Coronary artery (tissue), 2 donors: ENCODE results near the gene USP21.

Source experiments
- DNase-seq: peaks from one replicate; pipeline ENCODE4 v3.0.0-alpha.2; 2017; ENCODE audit warnings: low spot score
- H3K27ac ChIP-seq, 2 donors: fragments of 200-600 bp; sonication (generic); one replicate each; pipeline ENCODE4 v1.5.1; 2016 to 2019
- H3K4me3 ChIP-seq: fragments of 200-600 bp; sonication (generic); 2 replicates; pipeline ENCODE4 v1.5.1; 2016; ENCODE audit warnings: mild to moderate bottlenecking, moderate library complexity
- TF ChIP-seq, protein P1 (sequence below): fragments of 200-600 bp; sonication (generic); IDR thresholded peaks from one replicate; pipeline ENCODE4 v1.5.1; 2019; ENCODE audit warnings: antibody characterized with exemption

The USP21 gene

DNA sequence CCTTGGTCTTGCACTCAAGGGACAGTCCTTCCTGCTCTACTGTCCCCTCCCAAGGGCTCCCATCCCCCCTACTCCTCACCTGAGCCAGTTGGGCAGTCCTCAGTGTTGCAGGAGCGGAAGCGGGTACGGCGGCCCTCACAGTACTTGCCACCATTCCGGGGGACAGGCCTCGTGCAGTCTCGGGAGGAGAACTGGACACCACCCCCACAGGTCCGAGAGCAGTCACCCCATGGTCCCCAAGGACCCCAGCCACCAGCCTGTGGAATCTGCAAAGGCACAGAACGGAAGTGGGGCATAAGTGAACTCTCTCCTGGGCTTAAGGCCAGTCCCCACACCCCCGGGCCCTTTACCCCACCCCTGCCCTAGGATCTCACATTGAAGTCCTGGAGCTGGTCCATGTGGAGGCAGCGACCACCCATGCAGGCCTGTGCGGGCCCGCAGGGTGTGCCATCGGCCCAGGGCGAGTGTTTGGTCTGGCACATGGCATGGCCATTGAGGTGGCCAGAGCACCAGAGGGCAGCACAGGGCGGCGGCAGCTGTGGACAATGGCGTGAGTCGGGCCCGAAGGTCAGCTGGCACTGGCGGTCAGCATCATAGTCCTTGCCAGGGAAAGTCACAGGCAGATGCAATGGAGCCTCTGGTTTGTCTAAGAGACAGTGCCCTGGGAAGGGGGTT is 34.4 kb downstream of the USP21 start:
- DNase-seq: no peak
- Histone ChIP-seq H3K4me3 (peak overlapping the region; percentile 75), H3K27ac (peak overlapping the region; percentile 23 to 70)
- TF ChIP-seq, protein P1, sequence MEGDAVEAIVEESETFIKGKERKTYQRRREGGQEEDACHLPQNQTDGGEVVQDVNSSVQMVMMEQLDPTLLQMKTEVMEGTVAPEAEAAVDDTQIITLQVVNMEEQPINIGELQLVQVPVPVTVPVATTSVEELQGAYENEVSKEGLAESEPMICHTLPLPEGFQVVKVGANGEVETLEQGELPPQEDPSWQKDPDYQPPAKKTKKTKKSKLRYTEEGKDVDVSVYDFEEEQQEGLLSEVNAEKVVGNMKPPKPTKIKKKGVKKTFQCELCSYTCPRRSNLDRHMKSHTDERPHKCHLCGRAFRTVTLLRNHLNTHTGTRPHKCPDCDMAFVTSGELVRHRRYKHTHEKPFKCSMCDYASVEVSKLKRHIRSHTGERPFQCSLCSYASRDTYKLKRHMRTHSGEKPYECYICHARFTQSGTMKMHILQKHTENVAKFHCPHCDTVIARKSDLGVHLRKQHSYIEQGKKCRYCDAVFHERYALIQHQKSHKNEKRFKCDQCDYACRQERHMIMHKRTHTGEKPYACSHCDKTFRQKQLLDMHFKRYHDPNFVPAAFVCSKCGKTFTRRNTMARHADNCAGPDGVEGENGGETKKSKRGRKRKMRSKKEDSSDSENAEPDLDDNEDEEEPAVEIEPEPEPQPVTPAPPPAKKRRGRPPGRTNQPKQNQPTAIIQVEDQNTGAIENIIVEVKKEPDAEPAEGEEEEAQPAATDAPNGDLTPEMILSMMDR: no peak

DNA sequence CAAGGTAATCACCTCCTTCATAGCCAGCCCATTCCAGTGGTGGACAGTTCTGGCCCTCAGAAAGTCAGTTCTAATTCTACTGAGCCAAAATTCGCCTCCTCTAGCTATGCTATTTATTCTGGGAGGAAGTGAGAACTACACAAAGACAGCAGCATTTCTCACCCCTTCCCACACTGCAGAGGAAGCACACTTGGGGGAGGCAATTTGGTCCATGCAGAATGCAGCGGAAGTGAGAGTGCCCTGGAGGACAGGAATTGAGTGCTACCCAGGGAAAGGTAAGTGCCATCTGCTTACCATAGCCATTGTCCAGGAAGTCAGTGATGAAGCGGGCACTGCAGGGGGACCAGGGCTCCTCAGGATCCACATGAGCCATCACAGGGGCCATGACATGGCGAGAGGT is 35.9 kb downstream of the USP21 start:
- Histone ChIP-seq H3K4me3 (peak overlapping the region; percentile 75), H3K27ac (peak overlapping the region in 1 of 2 donors; percentile 98)
- TF ChIP-seq, protein P1: no peak
- no peak for DNase-seq

DNA sequence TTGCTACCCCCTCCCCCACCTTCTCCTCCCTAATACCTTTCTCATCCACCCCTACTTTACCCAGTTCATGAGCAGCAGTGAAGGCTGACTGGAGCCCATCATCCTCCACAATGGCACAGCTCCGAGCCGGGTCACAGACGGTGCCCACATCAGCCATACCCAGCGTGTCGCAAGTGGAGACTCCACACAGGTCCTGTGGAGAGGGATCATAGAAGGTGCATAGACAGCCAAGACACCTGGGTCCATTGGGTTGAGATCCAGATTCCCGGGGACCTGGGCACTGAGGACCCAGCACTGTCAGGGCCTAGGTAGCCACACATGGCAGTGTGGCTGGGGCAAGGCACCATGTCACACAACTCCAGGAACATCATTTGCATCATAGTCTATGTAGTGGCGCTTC is 36.8 kb downstream of the USP21 start:
- peak overlapping the region in 1 of 2 donors; percentile 98 for H3K27ac ChIP-seq
- DNase-seq: no peak
- H3K4me3 ChIP-seq: peak overlapping the region; percentile 75
- TF ChIP-seq, protein P1: no peak

DNA sequence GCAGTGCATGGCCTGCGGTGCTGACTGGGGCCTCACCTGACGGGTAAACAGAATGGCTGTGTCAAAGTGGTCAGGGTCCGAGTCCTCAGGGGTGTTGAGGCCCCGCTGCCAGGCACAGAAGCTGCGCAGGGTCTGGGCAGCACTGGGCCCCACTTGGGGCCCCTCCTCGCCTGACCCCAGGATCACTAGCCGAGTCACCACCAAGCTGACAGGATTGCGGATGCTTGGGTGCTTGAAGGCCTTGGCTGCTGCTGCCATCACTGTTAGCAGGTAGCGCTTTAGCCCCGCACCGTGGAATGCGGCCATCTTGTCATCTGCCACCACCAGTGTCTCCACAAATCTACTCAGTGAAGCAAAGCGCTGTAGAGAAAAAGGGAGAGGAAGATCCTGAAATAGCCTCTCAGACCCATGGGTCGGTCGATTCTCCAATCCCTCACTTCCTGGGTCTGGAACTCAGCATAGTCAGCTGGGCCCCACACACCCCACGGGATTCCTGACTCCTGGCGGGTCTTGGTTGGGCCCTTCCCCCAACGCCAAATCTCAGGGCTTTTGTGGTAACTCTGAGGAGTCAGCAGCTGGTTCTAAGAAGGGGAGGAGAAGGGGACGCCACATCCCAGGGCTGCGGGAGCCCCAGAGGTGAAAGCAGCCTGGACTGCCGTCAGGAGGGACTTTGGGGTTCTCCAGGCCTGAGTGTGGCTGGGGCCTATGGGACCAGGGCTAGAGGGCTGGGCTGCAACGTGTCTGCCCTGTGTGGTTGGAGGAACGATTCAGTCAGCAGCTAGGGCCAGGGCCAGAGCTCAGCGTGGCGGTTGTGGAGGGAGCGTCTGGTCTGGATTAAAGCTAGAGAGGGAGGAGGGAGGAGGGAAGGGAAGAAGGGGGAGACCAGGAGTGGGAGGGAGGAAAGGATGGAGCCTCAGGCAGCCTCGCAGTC is 37.5 kb downstream of the USP21 start:
- TF ChIP-seq, protein P1: no peak
- no peak for DNase-seq
- H3K27ac ChIP-seq: peak overlapping the region; percentile 97 to 98

DNA sequence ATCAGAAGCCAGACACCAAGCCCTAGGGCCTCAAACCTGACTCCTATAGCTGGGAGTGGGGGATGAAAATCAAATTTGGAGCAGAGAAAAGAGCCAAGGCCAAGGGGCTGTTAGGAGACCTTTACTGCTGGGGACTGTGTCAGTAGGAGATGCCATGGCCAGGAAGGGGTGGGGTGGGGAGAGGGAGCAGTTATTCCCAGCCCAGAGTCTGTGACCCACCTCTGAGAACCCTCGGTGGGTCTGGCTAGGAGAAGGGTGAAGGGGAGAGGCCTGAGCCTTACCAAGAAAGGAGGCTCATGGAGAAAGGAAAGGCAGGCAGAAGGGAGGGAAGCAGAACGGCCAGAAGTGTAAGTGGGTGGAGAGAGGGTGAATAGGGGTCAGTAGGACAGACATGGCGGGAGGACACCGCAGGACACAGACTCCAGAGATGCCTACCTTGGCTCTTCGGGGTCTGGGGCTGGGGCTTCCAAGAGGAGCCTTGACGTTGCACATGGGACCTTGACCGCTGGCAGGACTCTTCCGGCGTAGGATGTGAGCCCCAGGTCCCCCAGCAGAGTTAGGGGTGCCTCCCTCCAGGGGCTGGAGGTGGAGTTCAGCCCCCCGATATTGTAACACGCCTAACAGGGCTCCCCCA is 38.4 kb downstream of the USP21 start:
- TF ChIP-seq, protein P1: no peak
- H3K27ac ChIP-seq: peak overlapping the region; percentile 97 to 98
- no peak for DNase-seq
- H3K4me3 ChIP-seq: peak overlapping the region; percentile 75

More for the DNA sequence above, 37.5 kb downstream of the USP21 start:
- H3K4me3 ChIP-seq: peak overlapping the region; percentile 75

DNA sequence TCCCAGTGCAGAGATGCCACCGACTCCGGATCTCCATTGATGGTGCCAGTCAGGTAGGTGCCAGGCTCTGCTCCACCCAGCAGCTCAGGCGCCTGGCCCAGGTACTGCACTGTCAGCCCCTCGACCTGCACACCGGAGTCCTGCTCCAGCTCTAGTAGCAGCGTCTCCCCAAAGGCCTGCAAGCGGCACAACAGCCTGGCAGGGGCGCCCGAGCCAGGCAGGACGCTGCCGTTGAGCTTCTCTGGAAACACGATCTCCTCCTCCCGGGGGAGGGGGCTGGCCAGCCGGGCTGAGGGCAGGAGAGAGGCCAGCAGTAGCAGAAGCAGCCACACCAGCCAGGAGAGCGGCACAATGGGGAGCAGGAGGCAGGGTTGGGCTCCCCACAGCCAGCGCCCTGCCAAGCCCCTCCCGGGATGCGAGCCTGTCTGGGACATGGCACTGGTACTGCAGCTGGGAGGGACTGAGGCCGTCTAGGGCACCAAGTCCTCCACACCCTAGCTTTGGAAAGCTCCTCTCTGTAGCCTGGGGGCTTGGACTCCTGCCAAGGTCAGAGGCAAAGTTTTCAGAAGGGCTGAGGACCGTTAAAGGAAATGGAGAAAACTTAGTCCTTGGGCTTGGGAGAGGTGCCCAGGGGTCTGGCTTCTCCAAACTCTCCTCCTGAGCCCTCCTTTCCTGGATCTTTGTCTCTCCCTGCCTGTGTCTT is 39.0 kb downstream of the USP21 start:
- Histone ChIP-seq H3K27ac (peak overlapping the region; percentile 97 to 98), H3K4me3 (peak overlapping the region; percentile 75)
- TF ChIP-seq, protein P1: no peak
- DNase-seq: no peak
